ENCODE data around the gene NUMA1.

- no peak; the same call in 1 of the 2 replicates for TF ChIP-seq TAF1 (IDR thresholded peaks at IDR 0.05; ENCODE audit: borderline replicate concordance, insufficient read depth, low read length)
- TF ChIP-seq, protein P1, sequence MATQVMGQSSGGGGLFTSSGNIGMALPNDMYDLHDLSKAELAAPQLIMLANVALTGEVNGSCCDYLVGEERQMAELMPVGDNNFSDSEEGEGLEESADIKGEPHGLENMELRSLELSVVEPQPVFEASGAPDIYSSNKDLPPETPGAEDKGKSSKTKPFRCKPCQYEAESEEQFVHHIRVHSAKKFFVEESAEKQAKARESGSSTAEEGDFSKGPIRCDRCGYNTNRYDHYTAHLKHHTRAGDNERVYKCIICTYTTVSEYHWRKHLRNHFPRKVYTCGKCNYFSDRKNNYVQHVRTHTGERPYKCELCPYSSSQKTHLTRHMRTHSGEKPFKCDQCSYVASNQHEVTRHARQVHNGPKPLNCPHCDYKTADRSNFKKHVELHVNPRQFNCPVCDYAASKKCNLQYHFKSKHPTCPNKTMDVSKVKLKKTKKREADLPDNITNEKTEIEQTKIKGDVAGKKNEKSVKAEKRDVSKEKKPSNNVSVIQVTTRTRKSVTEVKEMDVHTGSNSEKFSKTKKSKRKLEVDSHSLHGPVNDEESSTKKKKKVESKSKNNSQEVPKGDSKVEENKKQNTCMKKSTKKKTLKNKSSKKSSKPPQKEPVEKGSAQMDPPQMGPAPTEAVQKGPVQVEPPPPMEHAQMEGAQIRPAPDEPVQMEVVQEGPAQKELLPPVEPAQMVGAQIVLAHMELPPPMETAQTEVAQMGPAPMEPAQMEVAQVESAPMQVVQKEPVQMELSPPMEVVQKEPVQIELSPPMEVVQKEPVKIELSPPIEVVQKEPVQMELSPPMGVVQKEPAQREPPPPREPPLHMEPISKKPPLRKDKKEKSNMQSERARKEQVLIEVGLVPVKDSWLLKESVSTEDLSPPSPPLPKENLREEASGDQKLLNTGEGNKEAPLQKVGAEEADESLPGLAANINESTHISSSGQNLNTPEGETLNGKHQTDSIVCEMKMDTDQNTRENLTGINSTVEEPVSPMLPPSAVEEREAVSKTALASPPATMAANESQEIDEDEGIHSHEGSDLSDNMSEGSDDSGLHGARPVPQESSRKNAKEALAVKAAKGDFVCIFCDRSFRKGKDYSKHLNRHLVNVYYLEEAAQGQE (IDR thresholded peaks at IDR 0.05; ENCODE audit: insufficient read depth in 1 of 2, low read depth in 2 of 2, low read length in 2 of 2): no peak
Measured at GRCh38 chr11:72091292-72091691, 10.9 kb upstream of the NUMA1 start.
